Activated CD8-positive, alpha-beta memory T cell treated with anti-CD3 and anti-CD28 coated beads, Interleukin-2, amount 50 U/mL, for 4 hours (primary cell): ENCODE results near the gene GATM.
"Not testable (repeated sequence)": the region's sequence is repeated elsewhere in the genome, so short reads cannot be mapped to it uniquely, and the experiment has no call there.

Experiments used
- DNase-seq: peaks from one replicate; pipeline ENCODE4 v3.0.0-alpha.2; 2020

Gene GATM

DNA sequence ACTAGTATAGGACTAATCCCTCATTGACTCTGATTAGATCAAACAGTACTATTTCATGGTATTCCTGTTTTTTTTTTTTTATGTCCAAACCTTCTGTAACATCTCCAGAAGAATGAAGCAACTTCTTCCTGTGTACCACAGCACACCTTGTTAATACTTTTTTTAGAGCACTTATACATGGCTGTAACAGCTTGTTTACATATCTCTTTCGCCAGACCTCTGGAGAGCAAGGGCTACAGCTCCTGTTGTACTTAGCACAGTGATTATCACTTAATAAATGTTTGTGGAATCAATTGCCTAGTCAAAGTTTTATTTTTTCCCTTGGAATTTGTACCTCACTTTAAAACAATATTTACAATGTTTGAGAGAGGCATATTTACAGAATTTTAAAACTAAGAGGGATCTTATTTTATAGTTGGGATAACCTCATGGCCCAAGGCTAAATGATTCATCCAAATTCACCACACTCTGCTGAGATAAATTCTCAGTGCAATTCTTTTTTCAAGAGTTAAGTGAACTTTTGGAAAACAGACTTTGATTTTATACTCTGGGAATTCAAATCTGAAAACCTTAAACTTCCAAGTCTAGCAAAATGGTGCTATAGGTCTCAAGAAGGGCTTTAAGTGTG, 9.2 kb upstream of the GATM start:
- DNase-seq = no peak

DNA sequence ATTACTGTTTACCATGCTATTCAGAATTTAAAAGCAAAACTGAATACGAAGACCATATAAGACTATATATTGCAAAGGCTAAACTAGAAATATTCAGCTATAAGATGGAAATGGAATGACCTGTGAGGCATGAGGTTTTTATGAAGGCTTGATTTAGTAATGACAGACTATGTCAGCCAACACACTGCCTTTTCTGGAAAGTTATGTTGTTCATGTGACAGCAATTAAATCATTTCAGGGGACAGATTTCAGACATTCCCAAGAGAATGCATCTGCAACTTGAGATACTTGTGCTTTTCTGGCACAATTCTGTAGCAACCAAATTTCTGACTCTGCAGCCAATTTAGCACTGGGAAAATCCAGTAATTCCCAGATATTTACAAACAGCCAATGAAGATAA, 8.6 kb upstream of the GATM start:
- DNase-seq = no peak

DNA sequence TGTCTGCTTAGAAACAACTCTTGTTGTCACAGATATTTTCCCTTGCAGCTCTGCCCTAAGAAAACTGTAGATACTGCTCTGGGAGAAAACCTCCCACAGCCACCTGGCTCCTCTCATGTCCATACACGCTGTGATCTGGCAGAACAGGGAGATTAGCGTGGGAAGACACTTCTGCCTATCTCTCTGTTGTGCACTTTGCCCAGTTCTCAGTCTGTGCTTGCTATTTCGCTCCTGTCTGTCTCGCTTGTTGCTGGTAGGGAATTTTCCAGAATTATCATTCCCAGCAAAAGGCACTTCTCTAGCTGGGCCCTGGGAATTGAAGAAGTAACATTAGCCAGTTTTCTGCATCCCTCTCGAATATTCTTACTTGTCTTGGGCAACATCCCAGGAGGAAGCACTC, 8.1 kb upstream of the GATM start:
- DNase-seq = no peak

DNA sequence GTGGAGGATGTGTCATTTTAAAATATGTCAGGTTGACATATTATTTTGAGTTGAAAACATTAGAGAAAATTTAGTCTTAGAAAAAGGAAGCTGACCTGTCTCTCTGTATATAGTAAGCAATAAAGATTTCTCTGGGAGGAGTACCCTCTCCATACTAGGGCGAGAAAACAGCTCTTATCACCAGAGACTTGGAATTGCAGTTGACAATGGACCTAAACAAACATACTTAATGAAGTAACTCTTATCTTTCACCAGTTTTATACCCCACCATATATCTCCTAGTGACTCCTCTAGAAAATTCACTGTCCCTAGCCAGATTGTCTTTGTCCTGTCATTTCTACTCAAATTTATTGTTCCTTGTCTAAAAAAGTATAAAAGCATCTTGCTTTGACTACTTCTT, 7.2 kb upstream of the GATM start:
- DNase-seq = no peak

DNA sequence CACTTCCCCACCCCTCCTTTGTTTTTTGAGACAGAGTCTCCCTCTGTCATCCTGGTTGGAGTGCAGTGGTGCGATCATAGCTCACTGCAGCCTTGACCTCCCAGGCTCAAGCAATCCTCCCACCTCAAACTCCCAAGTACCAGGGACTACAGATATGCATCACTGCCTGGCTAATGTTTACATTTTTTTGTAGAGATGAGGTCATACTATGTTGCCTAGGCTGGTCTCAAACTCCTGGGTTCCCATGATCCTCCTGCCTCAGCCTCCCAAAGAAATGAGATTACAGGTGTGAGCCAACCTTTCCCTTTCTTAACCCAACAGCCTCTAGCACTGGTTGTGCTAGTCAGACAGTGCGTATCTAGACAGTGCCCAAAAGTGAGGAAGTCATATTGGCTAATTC, 6.4 kb upstream of the GATM start:
- DNase-seq = no peak

DNA sequence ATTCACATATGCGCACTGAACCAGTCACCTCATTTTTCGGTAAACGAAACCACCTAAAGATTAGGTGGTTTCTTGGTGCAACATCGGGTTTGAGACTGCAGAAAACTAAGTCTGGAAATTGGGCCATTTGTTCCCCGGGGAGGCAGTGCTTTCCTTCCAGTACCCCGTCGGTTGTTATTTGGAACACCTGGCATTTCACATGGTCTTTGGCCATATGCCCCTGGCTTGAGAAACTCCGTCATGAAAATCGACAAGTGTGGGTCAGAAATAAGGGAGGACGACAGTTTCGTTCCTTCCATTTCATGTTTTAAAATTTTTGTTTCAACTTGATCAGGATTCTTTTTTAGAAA, 544 bp upstream of the GATM start:
- no peak for DNase-seq

DNA sequence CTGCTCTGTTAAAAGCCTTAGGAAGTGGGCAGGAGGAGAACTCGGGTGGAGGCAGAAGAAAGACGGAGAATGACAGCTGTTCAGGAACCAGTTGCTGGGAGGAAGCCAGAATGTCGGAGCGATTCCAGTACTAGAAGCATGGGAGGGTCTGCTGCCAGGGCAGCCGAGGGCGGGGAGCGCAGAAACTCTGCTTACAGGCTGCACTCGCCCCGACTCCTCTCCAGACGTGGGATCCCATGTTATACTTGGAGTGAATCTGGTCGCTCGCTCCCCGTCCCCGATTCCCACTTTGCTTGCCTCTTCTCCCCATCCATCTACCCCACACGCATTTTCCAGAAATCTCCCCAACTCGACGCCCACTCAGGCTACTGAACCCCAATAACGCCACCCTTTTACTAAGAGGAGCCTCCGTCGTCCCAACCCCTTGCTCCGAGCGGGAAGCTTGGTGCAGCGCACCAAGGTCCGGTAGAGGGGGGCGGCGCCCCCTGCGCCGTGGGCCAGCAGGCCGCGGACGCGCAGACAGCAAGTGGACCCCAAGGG, 665 bp downstream of the GATM start:
- DNase-seq = no peak

DNA sequence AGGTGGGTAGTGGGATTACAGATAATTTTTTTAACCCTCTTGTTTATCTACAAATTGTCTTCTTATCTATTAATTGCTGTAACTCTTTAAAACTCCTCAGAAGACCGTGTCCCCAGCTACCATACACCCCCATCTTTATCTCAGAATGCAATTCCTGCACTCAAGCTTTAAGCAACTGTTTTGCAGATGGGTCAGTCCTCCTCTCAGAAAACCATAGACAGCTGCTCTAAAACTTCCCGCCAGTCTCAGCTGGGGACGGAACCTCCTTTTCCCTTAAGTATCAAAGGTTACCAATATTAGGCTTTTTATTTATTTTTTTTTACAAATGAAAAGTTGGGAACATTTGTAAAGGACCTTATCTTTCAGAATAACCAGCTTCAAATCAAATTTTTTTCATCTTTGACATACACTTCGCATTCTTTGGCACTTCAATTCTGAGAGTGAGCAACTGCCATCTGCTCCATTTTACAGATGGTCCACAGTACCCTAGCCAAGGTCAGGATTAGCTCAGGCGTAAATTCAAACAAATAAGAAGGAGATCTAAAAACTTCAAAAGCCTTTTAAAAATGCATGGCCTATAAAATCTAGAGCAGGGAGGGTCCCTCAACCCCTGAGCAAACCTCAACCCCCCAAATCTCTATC, 1.3 kb downstream of the GATM start:
- DNase-seq = no peak

DNA sequence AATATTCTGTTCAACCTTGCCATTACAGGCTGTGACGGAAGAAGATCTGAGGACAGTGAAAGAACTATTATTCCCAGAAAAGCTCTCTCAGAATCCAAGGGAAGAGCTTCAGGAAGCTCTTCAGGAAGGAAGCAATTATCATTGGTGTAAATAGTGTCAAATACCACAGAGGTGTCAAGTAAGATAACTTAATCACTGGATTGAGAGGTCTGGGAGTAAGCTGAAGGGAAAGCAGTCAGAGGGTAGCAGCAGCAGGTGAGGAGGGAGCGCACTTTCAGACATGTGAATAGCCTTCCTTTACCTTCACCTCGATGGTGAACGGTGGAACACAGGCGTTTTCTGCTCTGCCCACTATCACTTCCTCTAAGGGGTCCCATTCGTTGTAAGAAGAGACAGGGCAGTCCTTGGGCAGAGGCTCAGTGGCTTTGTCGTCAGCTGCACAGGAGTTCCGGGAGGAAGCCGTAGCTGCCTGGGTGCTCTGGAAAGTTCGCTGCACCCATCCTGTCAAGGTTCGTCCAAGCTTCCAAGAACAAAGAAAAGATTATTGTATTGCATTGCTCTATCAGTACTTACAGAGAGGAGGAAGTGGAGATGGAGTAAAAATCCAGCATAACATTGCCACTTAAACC, 1.9 kb downstream of the GATM start:
- no peak for DNase-seq

DNA sequence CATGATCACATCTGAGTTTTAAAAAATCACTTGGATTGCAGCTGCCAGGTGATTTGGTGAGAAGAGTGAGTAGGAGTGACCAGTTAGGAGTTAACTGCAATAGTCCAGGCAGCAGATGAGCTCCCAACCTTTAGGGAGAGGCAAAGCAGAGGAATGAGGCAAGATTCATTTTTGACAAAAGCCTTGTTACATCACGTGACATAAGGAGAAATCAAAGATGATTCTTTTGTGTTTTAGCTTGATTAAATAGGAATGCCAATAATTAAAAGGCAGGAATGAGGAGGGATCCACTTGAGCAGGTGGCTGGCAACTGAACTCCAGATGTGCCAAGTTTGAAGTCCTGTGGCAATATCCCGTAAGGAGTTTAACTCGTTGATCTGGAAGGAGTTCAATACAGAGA, 2.5 kb downstream of the GATM start:
- no peak for DNase-seq

DNA sequence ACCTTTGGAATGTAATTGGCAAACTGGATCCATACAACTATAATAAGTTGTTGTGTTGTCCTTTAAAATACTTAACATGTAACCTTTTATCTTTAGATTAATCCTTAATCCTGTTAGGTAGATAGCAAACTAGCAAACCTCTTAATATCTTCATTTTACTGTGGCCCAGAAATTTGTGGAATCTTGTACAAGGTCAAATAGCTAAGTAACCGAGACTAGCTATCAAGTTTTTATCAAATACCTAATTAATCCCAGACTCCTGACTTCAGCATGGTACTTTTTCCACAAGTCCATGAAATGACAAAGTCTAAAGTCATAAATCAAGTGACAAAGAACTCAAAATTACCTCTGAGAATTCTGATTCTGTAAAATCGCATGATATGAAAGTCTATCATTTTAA, 4.4 kb downstream of the GATM start:
- DNase-seq = no peak

DNA sequence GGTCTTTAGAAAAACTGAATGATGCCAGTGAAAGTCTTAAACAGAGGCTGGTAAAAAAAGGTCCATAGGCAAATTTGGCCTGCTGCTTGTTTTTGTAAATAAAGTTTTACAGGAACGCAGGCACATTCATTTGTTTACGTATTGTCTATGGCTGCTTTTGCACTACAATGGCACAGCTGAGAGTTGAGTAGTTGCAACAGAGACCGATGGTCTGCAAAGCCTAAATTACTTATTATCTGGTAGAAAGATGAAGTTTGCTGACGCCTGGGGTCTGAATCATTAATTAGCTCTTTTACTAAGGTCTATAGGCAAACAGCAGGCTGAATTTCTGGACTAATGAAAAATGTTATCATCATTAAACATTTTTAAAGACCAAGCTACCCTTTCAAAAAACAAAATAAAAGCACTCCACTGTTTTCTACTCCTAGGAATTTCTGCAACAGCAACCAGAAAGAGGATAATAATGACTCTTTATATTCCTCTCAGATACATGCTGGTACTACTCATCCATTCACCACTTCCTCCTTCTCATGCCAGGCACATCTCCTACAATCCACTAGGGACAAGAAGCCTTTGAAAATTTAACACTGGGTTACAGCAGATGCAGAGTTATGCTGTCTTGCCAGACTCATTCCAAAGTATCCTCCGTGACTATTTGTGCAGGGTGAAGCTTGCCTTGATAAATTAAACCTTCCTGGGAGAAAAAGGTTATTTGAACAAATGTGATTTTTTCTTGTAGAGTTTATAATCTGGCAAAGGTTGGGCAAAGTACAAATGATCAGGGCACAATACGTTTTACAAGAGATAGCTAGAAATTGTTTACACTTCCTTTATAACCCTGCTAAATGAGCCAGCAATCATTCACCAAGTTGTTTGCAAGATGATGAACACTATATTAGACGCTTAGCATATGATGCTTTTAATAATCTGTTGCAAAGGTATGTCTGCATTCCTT, 6.0 kb downstream of the GATM start:
- DNase-seq = no peak

DNA sequence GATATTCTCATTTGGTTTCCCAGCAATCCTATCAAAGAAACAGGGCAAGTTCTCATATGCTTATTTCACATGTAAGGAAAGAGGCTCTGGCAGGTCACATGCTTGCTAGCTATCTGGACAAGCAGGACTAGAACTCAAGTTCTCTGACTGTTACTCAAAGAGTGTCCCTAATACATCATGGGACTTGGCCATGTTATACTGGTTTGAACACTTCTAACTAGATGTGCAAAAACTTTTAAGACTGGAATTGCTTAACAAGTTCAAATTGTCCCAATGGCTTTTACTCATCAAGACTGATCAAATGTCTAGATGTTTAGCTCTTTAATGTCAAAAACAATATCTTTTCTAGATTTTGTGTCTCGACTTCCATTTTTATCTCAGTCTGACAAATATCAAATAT, 6.8 kb downstream of the GATM start:
- DNase-seq = no peak

DNA sequence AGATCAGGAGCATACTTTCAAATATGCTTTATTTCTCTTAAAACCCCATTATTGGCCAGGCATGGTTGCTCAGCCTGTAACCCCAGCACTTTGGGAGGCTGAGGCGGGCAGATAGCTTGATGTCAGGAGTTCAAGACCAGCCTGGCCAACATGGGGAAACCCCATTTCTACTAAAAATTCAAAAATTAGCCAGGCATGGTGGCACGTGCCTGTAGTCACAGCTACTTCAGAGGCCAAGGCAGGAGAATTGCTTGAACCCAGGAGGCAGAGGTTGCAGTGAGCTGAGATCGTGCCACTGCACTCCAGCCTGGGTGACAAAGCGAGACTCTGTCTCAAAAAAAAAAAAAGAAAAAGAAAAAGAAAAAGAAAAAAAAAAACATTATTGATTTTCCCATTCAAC, 8.3 kb downstream of the GATM start:
- DNase-seq = not testable (repeated sequence)

DNA sequence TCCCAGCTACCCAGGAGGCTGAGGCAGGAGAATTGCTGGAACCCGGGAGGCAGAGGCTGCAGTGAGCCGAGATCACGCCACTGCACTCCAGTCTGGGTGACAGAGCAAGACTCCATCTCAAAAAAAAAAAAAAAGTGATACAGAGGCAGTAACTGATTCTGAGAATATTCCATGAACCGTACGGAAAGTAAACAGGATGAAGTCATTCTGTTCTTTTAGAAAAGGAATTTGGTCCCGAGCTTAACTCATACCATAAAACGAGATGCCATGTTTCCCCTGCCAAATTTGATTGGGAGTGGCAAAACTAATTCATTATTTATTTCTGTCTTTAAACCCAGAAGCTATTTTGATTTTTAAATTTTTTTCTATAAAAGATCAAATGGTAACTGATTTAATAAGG, 11.1 kb downstream of the GATM start:
- DNase-seq = not testable (repeated sequence)

DNA sequence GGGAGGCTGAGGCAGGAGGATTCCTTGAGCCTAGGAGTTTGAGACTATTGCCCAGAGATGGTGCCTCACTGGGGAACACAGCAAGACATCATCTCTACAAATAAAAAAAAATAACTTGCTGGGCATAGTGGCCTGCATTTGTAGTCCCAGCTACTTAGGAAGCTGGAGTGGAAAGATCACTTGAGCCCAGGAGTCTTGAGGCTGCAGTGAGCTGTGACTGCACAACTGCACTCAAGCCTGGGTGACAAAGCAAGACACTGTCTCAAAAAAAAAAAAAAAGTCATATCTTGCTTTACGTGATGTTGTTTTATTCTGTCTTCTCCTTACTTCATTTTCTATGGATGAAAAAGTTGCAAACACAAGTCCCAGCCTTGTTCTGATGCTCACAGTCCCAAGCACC, 14.1 kb downstream of the GATM start:
- no peak for DNase-seq

DNA sequence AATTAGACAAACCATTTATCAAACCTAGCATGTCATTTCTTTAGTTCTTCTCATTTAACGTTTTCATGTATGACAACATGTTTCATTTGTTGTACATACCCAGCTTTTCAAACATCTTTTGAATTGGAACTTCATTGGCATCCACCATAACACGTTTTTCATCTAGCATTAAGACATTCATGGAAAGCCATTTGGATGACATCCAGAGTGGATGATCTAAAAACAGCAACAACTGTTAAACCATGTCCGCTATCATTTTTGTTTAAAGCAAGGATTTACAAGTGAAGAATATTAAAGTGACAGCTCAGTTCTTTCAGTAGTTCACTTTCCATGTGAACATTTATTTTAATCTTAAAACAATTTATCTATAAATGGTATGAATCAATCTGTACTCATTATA, 14.5 kb downstream of the GATM start:
- no peak for DNase-seq

DNA sequence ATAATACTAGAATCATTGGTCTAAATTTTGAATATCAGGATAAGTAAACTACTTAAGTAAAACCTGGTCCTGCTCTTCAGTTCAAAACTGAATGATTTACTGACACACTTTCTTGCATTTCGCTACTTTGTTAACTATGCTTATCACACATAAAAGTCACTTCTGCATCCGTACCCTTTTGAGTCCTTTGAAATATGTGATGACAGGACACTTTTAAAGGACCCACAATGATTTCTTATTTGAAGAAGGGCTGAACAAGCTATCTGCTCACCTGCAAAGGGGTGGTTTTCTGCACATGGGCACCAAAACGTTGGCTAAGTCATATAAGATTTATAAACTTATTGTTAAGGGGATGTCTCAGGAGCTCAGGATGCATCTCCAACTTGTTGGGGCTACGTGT, 15.0 kb downstream of the GATM start:
- no peak for DNase-seq

DNA sequence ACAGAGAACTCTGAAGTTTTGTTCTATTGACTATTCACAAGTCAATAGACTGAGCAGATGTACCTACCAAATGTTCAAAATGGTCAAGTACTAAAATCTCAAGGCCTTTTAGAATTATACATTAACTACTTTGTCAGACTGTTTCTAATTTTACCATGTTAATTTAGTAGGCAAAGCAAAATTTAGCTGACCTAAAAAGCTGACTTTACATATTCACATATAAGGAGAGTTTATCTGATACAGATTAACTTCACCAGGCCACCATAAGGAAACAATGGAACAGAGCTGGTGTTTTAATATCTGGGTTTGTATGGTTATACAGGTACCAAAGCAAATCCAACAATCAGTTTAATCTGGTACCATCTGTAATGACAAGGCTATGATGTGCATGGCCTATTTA, 15.9 kb downstream of the GATM start:
- no peak for DNase-seq

DNA sequence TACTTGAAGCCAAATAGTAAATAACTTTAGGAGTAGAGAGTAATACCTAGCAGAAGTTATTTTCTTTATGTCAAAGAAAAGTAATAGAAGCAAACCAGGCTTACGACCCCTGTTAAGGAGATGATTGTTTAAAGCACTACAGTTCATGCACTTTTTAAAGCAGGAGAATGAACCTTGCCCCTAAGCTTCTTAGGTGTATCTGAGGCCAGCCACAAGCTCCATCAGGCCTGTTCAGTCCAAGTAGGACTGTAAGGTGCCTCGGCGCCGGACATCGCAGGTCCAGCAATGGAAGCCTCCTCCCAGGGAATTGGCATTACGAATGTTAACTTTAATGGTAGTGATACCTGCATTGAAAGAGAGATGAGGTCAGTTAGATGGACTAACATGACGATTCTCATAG, 16.5 kb downstream of the GATM start:
- DNase-seq = no peak

DNA sequence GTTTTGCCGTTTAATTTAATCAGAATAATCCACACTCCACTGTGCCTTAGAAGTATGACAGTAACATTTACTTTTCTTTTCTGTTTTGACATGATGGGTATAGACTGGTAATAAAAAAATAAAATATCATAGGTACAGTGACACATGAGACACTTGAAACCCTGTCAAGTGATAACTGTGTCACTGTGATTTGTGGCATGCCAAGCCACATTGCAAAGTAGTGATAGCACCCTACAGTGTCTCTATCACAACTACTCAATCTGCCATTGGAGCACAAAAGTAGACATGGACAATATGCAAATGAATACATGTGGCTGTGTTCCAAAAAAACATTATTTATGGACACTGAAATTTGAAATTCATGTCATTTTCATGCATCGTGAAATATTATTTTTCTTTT, 22.5 kb downstream of the GATM start:
- DNase-seq = no peak

DNA sequence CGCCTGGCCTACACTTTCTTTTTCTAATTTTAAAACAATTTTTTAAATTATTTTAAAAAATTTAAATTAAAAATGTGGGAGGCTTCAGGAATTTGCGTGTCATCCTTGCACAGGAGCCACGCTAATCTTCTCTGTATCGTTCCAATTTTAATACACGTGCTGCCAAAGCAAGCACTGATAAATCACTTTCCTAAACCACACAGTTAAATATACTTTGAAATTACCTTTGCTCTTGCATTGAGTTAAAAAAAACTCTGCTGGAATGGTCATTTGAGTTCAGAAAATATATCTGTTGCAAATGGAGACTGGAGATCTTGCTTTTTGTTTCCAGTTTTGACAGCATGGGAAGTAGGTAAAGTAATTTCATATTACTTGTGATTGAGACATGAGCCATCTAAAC, 23.6 kb downstream of the GATM start:
- DNase-seq = no peak

DNA sequence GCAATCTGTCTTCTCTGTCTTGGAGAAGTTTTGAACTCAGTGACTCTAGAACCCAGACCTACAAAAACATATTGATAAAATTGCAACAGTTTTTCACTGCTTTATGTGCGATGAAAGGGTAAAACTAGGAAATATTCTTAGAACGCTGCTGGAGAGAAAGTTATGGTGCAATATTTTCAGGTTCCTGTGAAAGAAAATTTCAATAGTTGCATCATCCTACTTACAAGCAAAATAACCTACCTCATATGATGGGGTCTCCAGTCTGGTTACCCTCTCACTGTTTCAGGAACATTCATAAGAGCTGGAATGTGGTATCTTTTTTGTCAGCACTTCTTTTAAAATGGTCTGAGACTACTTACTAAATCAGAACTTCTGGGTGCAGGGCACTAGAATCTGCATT, 27.1 kb downstream of the GATM start:
- no peak for DNase-seq

DNA sequence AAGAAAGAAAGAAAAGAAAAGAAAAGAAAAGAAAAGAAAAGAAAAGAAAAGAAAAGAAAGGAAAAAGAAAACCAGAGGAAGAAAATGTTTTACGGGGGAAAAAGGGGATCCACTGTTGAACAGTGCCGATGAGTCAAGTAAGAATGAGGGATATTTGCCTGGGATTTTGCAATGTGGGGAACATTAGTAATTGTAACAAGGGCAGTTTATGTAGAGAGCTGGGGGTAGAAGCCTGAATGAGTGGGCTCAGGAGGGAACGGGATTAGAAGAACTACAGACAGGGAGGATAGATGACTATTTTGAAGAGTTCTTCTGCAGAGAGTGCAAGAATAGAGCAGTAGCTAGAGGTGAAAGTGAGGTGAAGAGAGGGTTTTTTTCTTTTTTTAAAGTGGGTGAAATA, 28.7 kb downstream of the GATM start:
- no peak for DNase-seq
